IPS-NIHi7 (cell line): ENCODE data around the gene CHKB.

Source experiments
- DNase-seq: peaks from one replicate; pipeline ENCODE4 v3.0.0; 2012; ENCODE audit warnings: mixed read lengths; ENCODE audit errors: extremely low spot score

Gene CHKB

DNA sequence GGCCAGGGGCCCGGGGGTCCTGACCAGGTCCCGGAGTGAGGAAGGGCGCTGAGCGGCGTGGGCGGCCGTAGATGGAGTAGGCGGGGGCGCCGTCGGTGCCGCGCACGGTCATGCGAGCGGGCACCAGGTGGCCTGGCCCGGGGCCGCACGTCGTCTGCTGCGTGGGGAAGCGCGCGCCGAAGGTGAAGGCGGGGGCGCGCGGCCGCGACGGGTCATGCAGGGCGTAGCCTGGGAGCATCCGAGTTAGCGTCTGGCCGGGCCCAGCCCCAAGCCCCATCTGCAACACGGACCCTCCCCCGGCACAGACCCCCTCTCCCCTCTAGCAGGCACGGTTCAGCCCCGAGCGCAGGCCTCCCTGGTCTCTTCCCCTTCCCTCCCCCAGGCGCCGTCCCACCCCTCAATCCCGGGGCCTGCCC, 51.1 kb downstream of the CHKB start:
- DNase-seq, result no peak

DNA sequence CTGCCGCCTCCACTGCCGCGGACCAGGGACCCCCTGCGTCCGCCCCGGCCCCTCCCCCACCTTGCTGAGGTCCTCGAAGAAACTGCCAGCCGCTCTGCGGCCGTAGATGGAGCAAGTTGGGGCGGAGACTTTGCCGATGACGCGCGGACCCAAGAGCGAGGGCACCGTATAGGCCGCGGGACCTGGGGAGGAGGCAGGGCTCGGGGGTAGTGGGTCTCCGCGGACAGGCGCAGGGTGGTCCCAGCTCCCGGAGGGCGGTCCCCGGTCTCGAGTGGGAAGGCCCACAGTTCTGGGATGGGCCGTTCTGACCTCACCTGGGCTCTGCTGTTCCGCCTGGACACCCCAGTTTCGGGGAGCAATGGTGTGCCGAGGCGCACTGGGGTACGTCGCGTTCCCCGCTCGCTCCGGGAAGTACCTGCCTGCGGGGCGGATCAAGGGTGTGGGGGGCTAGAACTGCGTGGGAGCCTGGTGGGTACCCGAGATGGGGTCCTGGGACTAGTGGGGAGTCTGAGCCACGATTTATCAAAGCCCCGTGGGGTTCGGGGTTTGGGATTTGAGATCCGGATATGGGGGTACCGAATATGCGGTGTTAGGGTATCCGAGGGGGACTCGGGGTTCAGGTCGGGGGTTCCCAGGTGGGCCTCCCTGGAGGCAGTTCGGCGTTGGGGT, 51.6 kb downstream of the CHKB start:
- peak; percentile 76 for DNase-seq

DNA sequence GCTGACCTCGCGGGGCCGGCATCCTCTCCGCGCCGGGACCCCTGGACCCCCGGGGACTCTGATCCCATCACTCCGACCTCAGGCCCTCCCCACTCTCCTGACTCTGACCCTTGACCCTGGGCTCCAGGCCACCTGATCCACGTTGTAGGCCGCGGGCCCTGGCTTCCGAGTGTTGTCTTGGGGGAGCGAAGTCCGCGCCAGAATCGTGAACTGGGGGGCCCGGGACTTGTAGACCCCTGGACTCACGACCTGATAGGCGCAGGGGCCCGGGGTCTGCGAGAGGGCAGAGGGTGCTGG, 52.1 kb downstream of the CHKB start:
- DNase-seq, result no peak

DNA sequence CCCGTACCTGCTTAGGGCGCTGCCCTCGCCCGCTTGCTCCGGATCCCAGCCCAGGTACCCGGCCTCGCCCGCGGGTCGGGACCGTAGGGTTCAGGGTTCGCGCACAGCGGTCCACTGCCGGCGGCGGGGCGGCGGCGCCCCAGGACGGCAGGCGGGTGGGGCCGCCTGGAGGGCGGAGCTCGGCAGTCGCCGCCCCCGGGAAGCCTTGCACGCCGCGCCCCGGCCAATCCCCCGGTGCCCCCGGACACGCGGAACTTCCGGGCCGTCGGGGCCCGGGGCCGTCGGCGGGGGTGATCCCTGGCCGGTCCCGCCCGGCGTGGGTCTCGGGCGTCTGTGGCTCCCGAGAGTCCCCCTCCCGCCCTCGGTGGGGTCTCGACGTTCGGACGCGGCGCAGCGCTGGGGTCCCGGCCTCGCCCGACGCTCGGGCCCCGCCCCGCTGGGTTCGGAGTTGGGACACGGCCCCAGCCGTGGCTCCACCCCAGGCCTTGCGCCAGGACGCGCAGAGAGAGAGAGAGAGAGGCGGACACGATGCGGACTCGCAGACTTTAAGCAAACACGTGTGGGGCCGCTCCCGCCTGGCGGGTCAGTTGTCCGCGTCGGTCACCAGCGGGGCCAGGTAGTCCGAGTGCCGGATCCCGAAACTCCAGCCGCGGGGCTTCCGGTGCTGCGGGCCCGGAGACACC, 52.6 kb downstream of the CHKB start, which contains the start of gene TYMP:
Gene TYMP (minus strand): TSS at position 116 of the 683 bp plus-strand sequence. CDS start 303 bp downstream, outside the sequence.
- peak; percentile 8 for DNase-seq

DNA sequence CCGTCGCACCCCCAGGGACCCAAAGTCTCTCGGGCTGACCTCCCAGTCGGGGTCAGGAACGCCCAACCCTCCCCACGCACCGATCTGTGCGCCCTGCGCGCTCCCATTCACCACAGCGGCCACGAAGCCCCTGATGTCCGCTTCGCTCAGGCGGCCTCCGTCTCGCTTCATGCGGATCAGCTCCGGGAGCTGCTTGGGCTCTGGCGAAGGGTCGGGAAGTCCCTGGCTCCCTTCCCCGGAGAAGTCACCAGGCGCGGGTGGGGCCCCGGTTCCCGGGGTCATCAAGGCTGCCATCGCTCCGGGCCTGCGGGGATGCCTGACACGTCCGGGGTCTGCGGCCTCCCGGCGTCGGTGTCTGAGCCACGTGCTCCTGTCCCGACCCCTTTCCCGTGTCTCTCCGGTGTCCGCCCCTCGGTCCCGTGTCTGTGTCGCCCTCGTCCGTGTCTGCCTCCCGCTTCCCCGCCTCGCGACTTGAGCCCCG, 53.2 kb downstream of the CHKB start:
- no peak for DNase-seq
